Measurements from ENCODE around the gene SLC5A6.
"Not testable (repeated sequence)": the region's sequence is repeated elsewhere in the genome, so short reads cannot be mapped to it uniquely, and the experiment has no call there.

SLC5A6 gene

DNA sequence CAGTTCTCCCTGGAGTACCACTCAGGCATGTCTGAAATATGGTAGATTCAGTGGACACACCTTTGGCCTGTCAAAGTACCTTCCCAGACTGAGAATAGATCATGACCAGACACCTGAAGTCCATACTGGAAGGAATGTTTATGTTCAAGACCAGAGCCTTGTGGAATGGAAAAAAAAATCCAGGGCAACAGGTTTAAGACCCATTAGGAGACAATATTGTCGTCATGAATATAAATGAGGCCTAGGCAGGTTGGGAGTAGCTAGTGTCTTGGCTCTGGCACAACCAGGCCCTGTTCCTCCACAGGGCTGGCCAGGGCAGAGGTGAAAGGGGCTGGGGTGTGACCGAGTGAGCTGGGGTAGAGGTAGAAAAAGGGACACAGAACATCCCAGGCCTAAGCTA lies 13.4 kb downstream of the SLC5A6 start:
- Histone ChIP-seq H3K18ac (ENCODE audit: low read length) (no peak overlapping the region), H3K36me3 (replicated peaks in 1 of 2; ENCODE audit: control insufficient read depth in 2 of 2, insufficient read depth in 2 of 2, low read length in 2 of 2) (peaks cover 24 to 43% of the 10 kb centered on the region in 2 donors), H3K4me3 (ENCODE audit: low read length in 2 of 2) (no peak overlapping the region), H4K91ac (ENCODE audit: low read depth, low read length, poor library complexity) (no peak overlapping the region), H3K79me1 (ENCODE audit: low read depth, low read length) (no peaks in the 10 kb centered on the region), H4K8ac (ENCODE audit: low read depth, low read length) (no peak overlapping the region), H3K14ac (ENCODE audit: low read length) (no peak overlapping the region), H3K4me1 (ENCODE audit: control insufficient read depth in 2 of 2, insufficient read depth in 1 of 2, low read depth in 1 of 2, low read length in 2 of 2) (no peaks in the 10 kb centered on the region), H2BK120ac (ENCODE audit: low read depth, low read length) (no peak overlapping the region), H3K27me3 (ENCODE audit: control insufficient read depth in 3 of 3, insufficient read depth in 3 of 3, low read depth in 1 of 3, low read length in 3 of 3) (no peaks in the 10 kb centered on the region), H3K4ac (ENCODE audit: low read length) (no peak overlapping the region), H2BK12ac (ENCODE audit: low read length) (no peak overlapping the region), H3K27ac (replicated peaks; ENCODE audit: low read length) (no peak overlapping the region), H3K23ac (ENCODE audit: low read depth, low read length, poor library complexity) (no peak overlapping the region), H3K9ac (ENCODE audit: low read depth, low read length, poor library complexity) (no peak overlapping the region), H2BK5ac (ENCODE audit: low read length) (no peak overlapping the region), H3K4me2 (ENCODE audit: insufficient read depth, low read length, poor library complexity, severe bottlenecking) (no peak overlapping the region), H2BK15ac (ENCODE audit: low read length) (no peak overlapping the region), H2AFZ (ENCODE audit: low read length) (no peak overlapping the region), H2AK5ac (ENCODE audit: low read depth, low read length) (no peak overlapping the region), H3K9me3 (replicated peaks in 1 of 2; ENCODE audit: control insufficient read depth in 2 of 2, insufficient read depth in 1 of 2, low read depth in 1 of 2, low read length in 2 of 2) (peaks cover 0 to 3% of the 10 kb centered on the region in 2 donors)
- no peak for DNase-seq (ENCODE audit: low spot score)
- WGBS, 2 donors (ENCODE audit: extremely low coverage in 2 of 2, insufficient read length in 2 of 2, insufficient replicate concordance in 1 of 2): no CpG with 5 or more reads among the region's 2 CpGs

- H3K36me3 ChIP-seq (replicated peaks in 1 of 2; ENCODE audit: control insufficient read depth in 2 of 2, insufficient read depth in 2 of 2, low read length in 2 of 2): peaks cover 19 to 38% of the 10 kb centered on the region in 2 donors
- not testable (repeated sequence) for H3K4me1 ChIP-seq (ENCODE audit: control insufficient read depth in 2 of 2, insufficient read depth in 1 of 2, low read depth in 1 of 2, low read length in 2 of 2); H2BK12ac ChIP-seq (ENCODE audit: low read length); H3K4me2 ChIP-seq (ENCODE audit: insufficient read depth, low read length, poor library complexity, severe bottlenecking); H2BK15ac ChIP-seq (ENCODE audit: low read length); H3K23ac ChIP-seq (ENCODE audit: low read depth, low read length, poor library complexity); H3K27me3 ChIP-seq (ENCODE audit: control insufficient read depth in 3 of 3, insufficient read depth in 3 of 3, low read depth in 1 of 3, low read length in 3 of 3); H3K18ac ChIP-seq (ENCODE audit: low read length); H2AK5ac ChIP-seq (ENCODE audit: low read depth, low read length); H3K4me3 ChIP-seq (ENCODE audit: low read length in 2 of 2); H3K9me3 ChIP-seq (replicated peaks in 1 of 2; ENCODE audit: control insufficient read depth in 2 of 2, insufficient read depth in 1 of 2, low read depth in 1 of 2, low read length in 2 of 2); H3K27ac ChIP-seq (replicated peaks; ENCODE audit: low read length); H3K14ac ChIP-seq (ENCODE audit: low read length); H2AFZ ChIP-seq (ENCODE audit: low read length); H4K91ac ChIP-seq (ENCODE audit: low read depth, low read length, poor library complexity); H4K8ac ChIP-seq (ENCODE audit: low read depth, low read length); H3K79me1 ChIP-seq (ENCODE audit: low read depth, low read length); H2BK5ac ChIP-seq (ENCODE audit: low read length); H3K4ac ChIP-seq (ENCODE audit: low read length); DNase-seq (ENCODE audit: low spot score); H3K9ac ChIP-seq (ENCODE audit: low read depth, low read length, poor library complexity); H2BK120ac ChIP-seq (ENCODE audit: low read depth, low read length)
- WGBS, 2 donors (ENCODE audit: extremely low coverage in 2 of 2, insufficient read length in 2 of 2, insufficient replicate concordance in 1 of 2): no CpG with 5 or more reads among the region's 3 CpGs
Measured at GRCh38 chr2:27198068-27198467, 14.0 kb downstream of the SLC5A6 start.

DNA sequence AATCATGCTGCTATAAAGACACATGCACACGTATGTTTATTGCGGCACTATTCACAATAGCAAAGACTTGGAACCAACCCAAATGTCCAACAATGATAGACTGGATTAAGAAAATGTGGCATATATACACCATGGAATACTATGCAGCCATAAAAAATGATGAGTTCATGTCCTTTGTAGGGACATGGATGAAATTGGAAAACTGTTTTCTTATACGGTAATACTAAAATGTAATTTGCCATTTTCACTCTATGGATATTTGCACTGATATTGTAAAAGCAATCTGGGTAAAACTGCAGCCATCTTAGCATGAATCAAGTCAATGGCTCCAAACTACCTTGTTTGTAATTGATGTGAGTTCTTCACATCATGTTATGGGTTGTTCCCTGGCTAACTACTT lies 16.3 kb downstream of the SLC5A6 start:
- H2BK15ac ChIP-seq (ENCODE audit: low read length); H4K91ac ChIP-seq (ENCODE audit: low read depth, low read length, poor library complexity); H3K23ac ChIP-seq (ENCODE audit: low read depth, low read length, poor library complexity); H3K9me3 ChIP-seq (replicated peaks in 1 of 2; ENCODE audit: control insufficient read depth in 2 of 2, insufficient read depth in 1 of 2, low read depth in 1 of 2, low read length in 2 of 2); H4K8ac ChIP-seq (ENCODE audit: low read depth, low read length); DNase-seq (ENCODE audit: low spot score); H2AFZ ChIP-seq (ENCODE audit: low read length); H2BK120ac ChIP-seq (ENCODE audit: low read depth, low read length); H3K4me2 ChIP-seq (ENCODE audit: insufficient read depth, low read length, poor library complexity, severe bottlenecking); H3K79me1 ChIP-seq (ENCODE audit: low read depth, low read length); H3K27ac ChIP-seq (replicated peaks; ENCODE audit: low read length); H3K4ac ChIP-seq (ENCODE audit: low read length); H2AK5ac ChIP-seq (ENCODE audit: low read depth, low read length); H3K14ac ChIP-seq (ENCODE audit: low read length); H3K9ac ChIP-seq (ENCODE audit: low read depth, low read length, poor library complexity); H3K18ac ChIP-seq (ENCODE audit: low read length); H3K4me3 ChIP-seq (ENCODE audit: low read length in 2 of 2); H2BK12ac ChIP-seq (ENCODE audit: low read length); H3K27me3 ChIP-seq (ENCODE audit: control insufficient read depth in 3 of 3, insufficient read depth in 3 of 3, low read depth in 1 of 3, low read length in 3 of 3); H3K4me1 ChIP-seq (ENCODE audit: control insufficient read depth in 2 of 2, insufficient read depth in 1 of 2, low read depth in 1 of 2, low read length in 2 of 2); H2BK5ac ChIP-seq (ENCODE audit: low read length): not testable (repeated sequence)
- peaks cover 8 to 15% of the 10 kb centered on the region in 2 donors for H3K36me3 ChIP-seq (replicated peaks in 1 of 2; ENCODE audit: control insufficient read depth in 2 of 2, insufficient read depth in 2 of 2, low read length in 2 of 2)
- no CpG with 5 or more reads among the region's 3 CpGs for WGBS, 2 donors (ENCODE audit: extremely low coverage in 2 of 2, insufficient read length in 2 of 2, insufficient replicate concordance in 1 of 2)

GRCh38 chr2:27194538-27195354 lies 17.3 kb downstream of the SLC5A6 start:
- no peak overlapping the region for H3K14ac ChIP-seq (ENCODE audit: low read length)
- H3K9ac ChIP-seq (ENCODE audit: low read depth, low read length, poor library complexity): no peak overlapping the region
- no CpG with 5 or more reads among the region's 17 CpGs for WGBS, 2 donors (ENCODE audit: extremely low coverage in 2 of 2, insufficient read length in 2 of 2, insufficient replicate concordance in 1 of 2)

More at GRCh38 chr2:27194538-27195354, 17.3 kb downstream of the SLC5A6 start:
- H2BK120ac ChIP-seq (ENCODE audit: low read depth, low read length): no peak overlapping the region
- no peak overlapping the region for H4K91ac ChIP-seq (ENCODE audit: low read depth, low read length, poor library complexity)
- no peak overlapping the region for H2AFZ ChIP-seq (ENCODE audit: low read length)
- no peak overlapping the region for H2AK5ac ChIP-seq (ENCODE audit: low read depth, low read length)
- no peak overlapping the region for H4K8ac ChIP-seq (ENCODE audit: low read depth, low read length)
- H2BK5ac ChIP-seq (ENCODE audit: low read length): no peak overlapping the region
- no peak for DNase-seq (ENCODE audit: low spot score)
- H2BK15ac ChIP-seq (ENCODE audit: low read length): no peak overlapping the region
- no peaks in the 10 kb centered on the region for H3K27me3 ChIP-seq (ENCODE audit: control insufficient read depth in 3 of 3, insufficient read depth in 3 of 3, low read depth in 1 of 3, low read length in 3 of 3)
- H3K4ac ChIP-seq (ENCODE audit: low read length): no peak overlapping the region
- H2BK12ac ChIP-seq (ENCODE audit: low read length): no peak overlapping the region
- H3K36me3 ChIP-seq (replicated peaks in 1 of 2; ENCODE audit: control insufficient read depth in 2 of 2, insufficient read depth in 2 of 2, low read length in 2 of 2): peaks cover 4 to 6% of the 10 kb centered on the region in 2 donors
- H3K18ac ChIP-seq (ENCODE audit: low read length): no peak overlapping the region
- H3K4me3 ChIP-seq (ENCODE audit: low read length in 2 of 2): no peak overlapping the region
- H3K4me1 ChIP-seq (ENCODE audit: control insufficient read depth in 2 of 2, insufficient read depth in 1 of 2, low read depth in 1 of 2, low read length in 2 of 2): no peaks in the 10 kb centered on the region
- no peak overlapping the region for H3K4me2 ChIP-seq (ENCODE audit: insufficient read depth, low read length, poor library complexity, severe bottlenecking)
- H3K79me1 ChIP-seq (ENCODE audit: low read depth, low read length): no peaks in the 10 kb centered on the region
- no peaks in the 10 kb centered on the region for H3K9me3 ChIP-seq (replicated peaks in 1 of 2; ENCODE audit: control insufficient read depth in 2 of 2, insufficient read depth in 1 of 2, low read depth in 1 of 2, low read length in 2 of 2)
- H3K27ac ChIP-seq (replicated peaks; ENCODE audit: low read length): no peak overlapping the region
- H3K23ac ChIP-seq (ENCODE audit: low read depth, low read length, poor library complexity): no peak overlapping the region

All from neuronal stem cell (in vitro differentiated cells).